ENCODE measurements around the gene GHR. TPM values are rescaled to one million over a fixed set of nuclear protein-coding genes. Genes with fewer than 3 reads are reported as not detected.

GHR gene
- total RNA-seq, 2 experiments from 2014 or later = not detected

DNA sequence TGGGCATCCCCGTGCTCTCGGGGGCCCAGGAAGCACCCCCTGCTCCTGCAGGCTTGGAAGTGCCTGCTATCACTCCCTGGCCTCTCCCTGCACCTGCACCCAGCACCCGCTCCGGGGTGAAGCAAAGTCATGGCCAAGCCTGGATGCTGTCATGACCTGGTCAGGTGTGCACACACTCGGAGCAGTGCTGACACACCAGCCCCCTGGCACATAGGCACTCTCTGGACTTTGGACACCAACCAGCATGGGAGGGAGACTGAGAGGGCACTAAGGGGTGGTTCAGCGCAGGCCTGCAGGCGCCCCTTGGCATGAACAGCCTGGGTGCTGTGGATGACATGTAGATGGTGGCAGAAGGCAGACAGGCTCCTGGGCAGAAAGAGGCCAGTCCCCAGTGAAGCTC is 158.6 kb downstream of the GHR start:
- Mint-ChIP-seq H3K4me3 (no peak overlapping the region), H3K27ac (no peak overlapping the region), H3K36me3 (ENCODE audit: low read depth) (no peaks in the 10 kb centered on the region), H3K9me3 (no peaks in the 10 kb centered on the region), H3K27me3 (peaks cover 13% of the 10 kb centered on the region), H3K4me1 (ENCODE audit: low read depth) (peaks cover 3% of the 10 kb centered on the region)
- CTCF ChIA-PET = interaction anchor here (2.4 to 2.7 kb wide), 3 partner anchors 23 to 308 kb away, joined by 8 to 11 read pairs (median 9); no protein-coding TSS in a partner anchor
- POLR2A ChIA-PET = no interaction called here
- intact Hi-C loops (cut with micrococcal nuclease) = loop anchor here (10.0 kb wide), 1 partner anchor 157 kb away; the partner anchor contains the start of gene GHR
- ATAC-seq (no peak), DNase-seq (no peak)
- TF ChIP-seq, protein P1, sequence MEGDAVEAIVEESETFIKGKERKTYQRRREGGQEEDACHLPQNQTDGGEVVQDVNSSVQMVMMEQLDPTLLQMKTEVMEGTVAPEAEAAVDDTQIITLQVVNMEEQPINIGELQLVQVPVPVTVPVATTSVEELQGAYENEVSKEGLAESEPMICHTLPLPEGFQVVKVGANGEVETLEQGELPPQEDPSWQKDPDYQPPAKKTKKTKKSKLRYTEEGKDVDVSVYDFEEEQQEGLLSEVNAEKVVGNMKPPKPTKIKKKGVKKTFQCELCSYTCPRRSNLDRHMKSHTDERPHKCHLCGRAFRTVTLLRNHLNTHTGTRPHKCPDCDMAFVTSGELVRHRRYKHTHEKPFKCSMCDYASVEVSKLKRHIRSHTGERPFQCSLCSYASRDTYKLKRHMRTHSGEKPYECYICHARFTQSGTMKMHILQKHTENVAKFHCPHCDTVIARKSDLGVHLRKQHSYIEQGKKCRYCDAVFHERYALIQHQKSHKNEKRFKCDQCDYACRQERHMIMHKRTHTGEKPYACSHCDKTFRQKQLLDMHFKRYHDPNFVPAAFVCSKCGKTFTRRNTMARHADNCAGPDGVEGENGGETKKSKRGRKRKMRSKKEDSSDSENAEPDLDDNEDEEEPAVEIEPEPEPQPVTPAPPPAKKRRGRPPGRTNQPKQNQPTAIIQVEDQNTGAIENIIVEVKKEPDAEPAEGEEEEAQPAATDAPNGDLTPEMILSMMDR (IDR thresholded peaks at IDR 0.05) = no peak

DNA sequence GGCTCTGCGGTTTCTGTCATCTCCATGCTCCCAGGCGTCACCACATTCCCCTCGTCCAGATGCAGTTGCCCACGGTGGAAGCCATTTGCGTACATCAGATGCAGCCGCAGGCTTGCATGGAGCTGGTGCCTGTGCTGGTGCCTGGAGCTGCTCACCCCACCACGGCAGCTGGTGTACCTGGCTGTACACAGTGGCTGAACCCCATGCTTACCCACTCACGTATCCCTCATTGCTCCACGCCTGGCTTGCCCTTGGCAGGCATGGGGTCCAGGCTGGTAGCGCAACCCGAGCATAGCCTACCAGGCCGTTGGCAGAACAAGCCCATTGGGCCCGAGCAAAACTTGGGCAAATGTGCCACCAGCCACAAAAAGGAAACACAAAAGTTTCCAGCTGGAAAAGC is 159.5 kb downstream of the GHR start:
- H3K27ac Mint-ChIP-seq = no peak overlapping the region
- intact Hi-C loops (cut with micrococcal nuclease) = loop anchor here (10.0 kb wide), 1 partner anchor 158 kb away; the partner anchor contains the start of gene GHR
- no peak for DNase-seq
- H3K4me3 Mint-ChIP-seq = no peak overlapping the region
- no peaks in the 10 kb centered on the region for H3K9me3 Mint-ChIP-seq
- H3K36me3 Mint-ChIP-seq (ENCODE audit: low read depth) = no peaks in the 10 kb centered on the region
- no peak for ATAC-seq
- peaks cover 14% of the 10 kb centered on the region for H3K27me3 Mint-ChIP-seq
- CTCF ChIA-PET = interaction anchor here (0.7 to 3.5 kb wide), 14 partner anchors 8 to 727 kb away, joined by 3 to 13 read pairs (median 5); partner anchors contain the start of gene GHR
- POLR2A ChIA-PET = no interaction called here
- H3K4me1 Mint-ChIP-seq (ENCODE audit: low read depth) = peaks cover 3% of the 10 kb centered on the region
- TF ChIP-seq, protein P1 (IDR thresholded peaks at IDR 0.05) = no peak

DNA sequence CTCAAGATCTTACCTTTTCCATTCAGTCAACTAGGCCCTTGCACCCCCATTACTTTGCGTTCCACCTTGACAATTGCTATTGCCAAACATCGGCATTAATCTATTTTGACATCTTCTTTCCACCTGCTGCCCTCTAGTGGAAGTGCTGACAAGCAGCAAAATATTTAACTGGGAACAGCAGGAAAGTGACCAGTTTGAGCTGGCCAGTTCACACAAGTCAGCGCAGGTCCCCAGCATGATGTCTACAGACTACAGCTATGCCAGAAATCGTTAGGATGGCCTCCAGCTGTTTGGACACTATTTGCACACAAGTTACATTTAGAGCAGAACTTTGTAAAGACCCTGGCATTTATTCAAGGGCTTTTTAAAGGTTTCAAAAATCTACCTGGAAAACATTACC is 160.1 kb downstream of the GHR start:
- peak; percentile 39 for DNase-seq
- CTCF ChIA-PET = interaction anchor here (0.7 to 3.5 kb wide), 20 partner anchors 9 to 727 kb away, joined by 3 to 13 read pairs (median 4); partner anchors contain the start of gene GHR
- TF ChIP-seq, protein P1 (IDR thresholded peaks at IDR 0.05) = peak; percentile 72
- no peaks in the 10 kb centered on the region for H3K36me3 Mint-ChIP-seq (ENCODE audit: low read depth)
- intact Hi-C loops (cut with micrococcal nuclease) = loop anchor here (10.0 kb wide), 1 partner anchor 159 kb away; the partner anchor contains the start of gene GHR
- no peak overlapping the region for H3K27ac Mint-ChIP-seq
- POLR2A ChIA-PET = no interaction called here
- no peak overlapping the region for H3K4me3 Mint-ChIP-seq
- H3K9me3 Mint-ChIP-seq = no peaks in the 10 kb centered on the region
- H3K4me1 Mint-ChIP-seq (ENCODE audit: low read depth) = peaks cover 3% of the 10 kb centered on the region
- ATAC-seq = peak; percentile 37
- peaks cover 15% of the 10 kb centered on the region for H3K27me3 Mint-ChIP-seq

DNA sequence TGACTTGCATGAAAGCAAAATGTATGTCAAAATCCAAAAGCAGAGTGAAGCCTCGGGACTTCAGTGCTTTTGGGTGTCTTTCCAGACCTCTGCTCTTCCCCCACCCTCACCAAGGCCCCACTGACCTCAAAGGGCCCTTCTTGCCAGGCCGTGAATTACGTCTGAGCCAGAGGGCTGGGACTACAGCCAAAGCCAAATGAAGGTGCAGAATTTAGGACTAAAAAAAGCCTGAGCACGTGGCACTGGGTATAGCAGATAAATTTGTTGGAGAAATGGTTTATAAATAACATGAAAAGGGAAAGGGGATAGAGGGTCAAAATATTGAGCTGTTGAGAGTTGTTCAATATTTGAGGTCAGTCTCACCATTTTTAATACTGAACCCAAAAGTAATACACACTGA is 163.4 kb downstream of the GHR start:
- ChIA-PET POLR2A (no interaction called here), CTCF (interaction anchor here (0.8 kb wide), 1 partner anchor 21 kb away, joined by 3 read pairs; no protein-coding TSS in a partner anchor)
- no peaks in the 10 kb centered on the region for H3K36me3 Mint-ChIP-seq (ENCODE audit: low read depth)
- no peak for DNase-seq
- peaks cover 3% of the 10 kb centered on the region for H3K4me1 Mint-ChIP-seq (ENCODE audit: low read depth)
- ATAC-seq = no peak
- H3K4me3 Mint-ChIP-seq = no peak overlapping the region
- no peak overlapping the region for H3K27ac Mint-ChIP-seq
- H3K27me3 Mint-ChIP-seq = peaks cover 14% of the 10 kb centered on the region
- H3K9me3 Mint-ChIP-seq = no peaks in the 10 kb centered on the region
- intact Hi-C loops (cut with micrococcal nuclease) = loop anchor here (10.0 kb wide), 1 partner anchor 162 kb away; the partner anchor contains the start of gene GHR
- TF ChIP-seq, protein P1 (IDR thresholded peaks at IDR 0.05) = no peak

DNA sequence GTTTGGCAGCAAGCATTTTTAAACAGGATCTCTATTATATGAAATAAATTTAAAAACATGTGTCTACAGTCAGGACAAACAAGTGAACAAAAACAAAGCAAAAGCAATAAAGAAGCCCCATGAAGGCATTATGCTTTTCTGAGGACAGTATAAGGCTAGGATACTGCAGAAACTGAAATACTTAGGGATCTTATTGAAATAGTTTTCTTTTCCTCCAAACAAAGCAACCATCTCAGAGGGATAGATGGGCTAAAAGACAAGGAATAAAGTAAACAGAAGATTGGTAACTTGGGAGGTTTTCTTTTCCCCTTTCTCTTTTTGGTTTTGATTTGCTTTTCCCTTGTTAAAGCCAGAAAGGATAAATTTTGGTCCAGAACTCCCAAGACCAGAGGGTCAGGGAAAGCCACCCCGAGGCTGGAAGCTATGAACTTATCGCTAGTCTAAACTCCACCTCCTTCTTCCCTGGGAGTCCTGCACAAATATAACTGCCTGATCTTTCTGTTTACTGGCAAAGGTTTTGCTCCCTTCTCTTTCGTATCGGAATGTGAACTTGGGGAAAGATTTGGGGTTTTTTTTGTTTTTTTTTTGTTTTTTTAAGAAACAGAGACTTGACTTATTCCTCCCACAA is 164.0 kb downstream of the GHR start:
- Mint-ChIP-seq H3K27ac (no peak overlapping the region), H3K4me3 (no peak overlapping the region), H3K36me3 (ENCODE audit: low read depth) (no peaks in the 10 kb centered on the region), H3K27me3 (peaks cover 14% of the 10 kb centered on the region), H3K9me3 (no peaks in the 10 kb centered on the region), H3K4me1 (ENCODE audit: low read depth) (peaks cover 3% of the 10 kb centered on the region)
- ChIA-PET POLR2A (no interaction called here), CTCF (interaction anchor here (0.8 kb wide), 1 partner anchor 20 kb away, joined by 3 read pairs; no protein-coding TSS in a partner anchor)
- DNase-seq = no peak
- TF ChIP-seq, protein P1 (IDR thresholded peaks at IDR 0.05) = no peak
- ATAC-seq = no peak
- intact Hi-C loops (cut with micrococcal nuclease) = loop anchor here (10.0 kb wide), 1 partner anchor 162 kb away; the partner anchor contains the start of gene GHR

All from activated CD8-positive, alpha-beta T cell treated with anti-CD3 and anti-CD28 coated beads for 36 hours (primary cell).